Posterior cingulate gyrus (tissue), 11 donors: ENCODE results near the gene CARMIL1.

Experiments
- DNase-seq, 10 donors: peaks; one replicate each; pipeline versions ENCODE4 v3.0.0 to v3.0.0-alpha.2; 2020 to 2021; ENCODE audit warnings: mixed read lengths in 3 of 10
- intact Hi-C: fragments of 100-400 bp; cut with DNase I; formaldehyde crosslinking; loops from one replicate; pipeline ENCODE4 v1.15.1; 2023

Gene CARMIL1

GRCh38 chr6:25661129-25661779 is 382.1 kb downstream of the CARMIL1 start:
- intact Hi-C loops = no loop called here
- DNase-seq = no peak

GRCh38 chr6:25665455-25665854 is 386.3 kb downstream of the CARMIL1 start:
- intact Hi-C loops = no loop called here
- no peak for DNase-seq

- intact Hi-C loops = no loop called here
- peak in 1 of 10 donors; percentile 61 for DNase-seq
Measured at GRCh38 chr6:25669413-25669812, 390.2 kb downstream of the CARMIL1 start.
